Stimulated activated naive CD4-positive, alpha-beta T cell (primary cell): ENCODE data around the gene NIBAN1.
A peak's percentile ranks its signal among the peaks of the same experiment; 100 is the strongest.
"Not testable (repeated sequence)": the region's sequence is repeated elsewhere in the genome, so short reads cannot be mapped to it uniquely, and the experiment has no call there.

Source experiments
- DNase-seq, 6 experiments: peaks; one replicate each; lab custom pipeline; 2025; lab: John Stamatoyannopoulos, UW

NIBAN1 gene, protein sequence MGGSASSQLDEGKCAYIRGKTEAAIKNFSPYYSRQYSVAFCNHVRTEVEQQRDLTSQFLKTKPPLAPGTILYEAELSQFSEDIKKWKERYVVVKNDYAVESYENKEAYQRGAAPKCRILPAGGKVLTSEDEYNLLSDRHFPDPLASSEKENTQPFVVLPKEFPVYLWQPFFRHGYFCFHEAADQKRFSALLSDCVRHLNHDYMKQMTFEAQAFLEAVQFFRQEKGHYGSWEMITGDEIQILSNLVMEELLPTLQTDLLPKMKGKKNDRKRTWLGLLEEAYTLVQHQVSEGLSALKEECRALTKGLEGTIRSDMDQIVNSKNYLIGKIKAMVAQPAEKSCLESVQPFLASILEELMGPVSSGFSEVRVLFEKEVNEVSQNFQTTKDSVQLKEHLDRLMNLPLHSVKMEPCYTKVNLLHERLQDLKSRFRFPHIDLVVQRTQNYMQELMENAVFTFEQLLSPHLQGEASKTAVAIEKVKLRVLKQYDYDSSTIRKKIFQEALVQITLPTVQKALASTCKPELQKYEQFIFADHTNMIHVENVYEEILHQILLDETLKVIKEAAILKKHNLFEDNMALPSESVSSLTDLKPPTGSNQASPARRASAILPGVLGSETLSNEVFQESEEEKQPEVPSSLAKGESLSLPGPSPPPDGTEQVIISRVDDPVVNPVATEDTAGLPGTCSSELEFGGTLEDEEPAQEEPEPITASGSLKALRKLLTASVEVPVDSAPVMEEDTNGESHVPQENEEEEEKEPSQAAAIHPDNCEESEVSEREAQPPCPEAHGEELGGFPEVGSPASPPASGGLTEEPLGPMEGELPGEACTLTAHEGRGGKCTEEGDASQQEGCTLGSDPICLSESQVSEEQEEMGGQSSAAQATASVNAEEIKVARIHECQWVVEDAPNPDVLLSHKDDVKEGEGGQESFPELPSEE

DNA sequence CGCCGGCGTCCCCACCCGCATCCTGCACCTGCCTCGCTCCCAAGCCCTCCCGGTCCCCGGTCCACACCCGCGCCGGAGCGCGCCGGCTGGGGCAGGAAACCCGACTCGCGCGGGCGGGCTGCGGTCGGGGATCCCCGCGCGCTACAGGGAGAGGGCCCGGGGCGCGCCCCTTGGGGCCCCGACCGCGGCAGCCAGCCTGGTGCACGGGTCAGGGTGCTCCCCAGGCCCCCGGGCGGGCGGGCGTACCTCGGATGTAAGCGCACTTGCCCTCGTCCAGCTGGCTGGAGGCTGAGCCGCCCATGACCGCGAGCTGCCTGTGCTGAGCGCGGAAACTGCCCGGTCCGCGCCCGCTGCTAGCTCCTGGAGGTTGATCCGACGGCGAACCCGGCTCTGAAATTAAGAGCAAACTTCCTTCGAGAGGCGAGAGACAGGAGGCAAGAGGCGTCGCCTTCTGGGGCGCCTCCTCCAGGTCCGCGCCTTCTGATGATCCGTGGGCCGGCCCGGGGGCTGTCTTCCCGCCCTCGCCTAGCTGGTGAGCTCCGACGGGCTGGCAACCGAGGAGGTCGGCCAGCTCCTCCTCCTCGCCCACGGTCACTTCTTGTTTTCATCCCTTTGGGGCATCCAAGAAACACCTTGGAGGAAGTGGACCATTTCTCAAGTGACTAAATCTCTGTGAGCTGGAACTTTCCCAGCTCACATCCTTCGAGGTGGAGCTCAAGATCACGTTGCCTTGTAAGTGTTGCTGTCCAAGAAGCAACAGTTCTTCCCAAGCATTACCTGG is at the start of gene NIBAN1:
Gene NIBAN1 (minus strand): TSS at position 453 of the 781 bp plus-strand sequence. CDS start 152 bp downstream, at position 301.
- peak; percentile 5 to 38 (median 21) for DNase-seq

DNA sequence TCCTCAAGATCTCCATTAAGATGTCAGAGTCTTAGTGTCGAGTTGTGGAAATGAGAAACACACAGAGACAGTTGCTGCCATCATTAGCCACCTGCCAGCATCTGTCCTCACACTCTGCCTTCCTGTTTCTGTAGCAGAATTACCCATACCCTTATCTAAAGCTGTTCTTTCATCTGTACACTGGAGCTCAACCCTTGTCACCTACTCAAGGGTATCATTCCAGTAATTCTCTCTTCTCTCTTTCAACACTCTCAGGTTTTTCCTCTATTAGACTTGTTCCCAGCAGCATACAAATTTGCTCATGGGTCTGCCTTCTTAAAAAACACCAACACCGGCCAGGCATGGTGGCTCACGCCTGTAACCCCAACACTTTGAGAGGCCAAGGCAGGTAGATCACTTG is 43.7 kb upstream of the NIBAN1 start:
- no peak for DNase-seq

DNA sequence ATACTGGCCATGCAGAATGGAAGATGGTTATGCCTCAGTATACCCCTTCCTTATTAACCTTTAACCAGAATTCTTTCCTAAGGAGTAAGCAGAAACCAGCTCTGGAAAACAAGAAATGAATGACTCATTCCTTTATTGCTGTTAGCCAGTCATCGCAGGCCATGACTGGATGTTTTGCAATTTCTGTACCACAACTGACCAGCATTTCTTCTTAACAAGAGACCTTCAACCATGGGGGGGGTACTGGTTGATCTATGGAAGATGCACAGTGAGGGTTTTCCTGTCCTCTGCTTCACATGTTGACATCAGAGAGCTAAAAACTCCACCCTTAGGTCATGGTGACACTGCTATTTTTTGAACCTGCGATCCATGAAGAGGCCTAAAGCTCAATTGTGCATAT is 43.0 kb upstream of the NIBAN1 start:
- no peak for DNase-seq

DNA sequence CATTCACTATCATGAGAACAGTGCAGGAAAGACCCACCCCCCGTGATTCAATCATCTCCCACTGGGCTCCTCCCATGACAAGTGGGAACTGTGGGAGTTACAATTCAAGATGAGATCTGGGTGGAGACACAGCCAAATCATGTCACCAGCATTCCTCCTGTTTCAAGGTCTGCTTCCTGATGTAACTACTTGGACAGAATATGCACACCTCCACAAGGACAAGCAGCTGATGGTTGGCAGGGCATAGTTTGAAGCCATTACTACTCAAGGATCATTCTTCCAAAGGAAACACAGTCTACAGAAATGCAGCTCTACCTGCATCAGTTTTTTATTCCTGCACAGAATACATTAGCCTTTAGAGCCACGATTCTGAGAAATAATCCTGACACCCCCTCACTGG is 42.6 kb upstream of the NIBAN1 start:
- DNase-seq, result no peak

DNA sequence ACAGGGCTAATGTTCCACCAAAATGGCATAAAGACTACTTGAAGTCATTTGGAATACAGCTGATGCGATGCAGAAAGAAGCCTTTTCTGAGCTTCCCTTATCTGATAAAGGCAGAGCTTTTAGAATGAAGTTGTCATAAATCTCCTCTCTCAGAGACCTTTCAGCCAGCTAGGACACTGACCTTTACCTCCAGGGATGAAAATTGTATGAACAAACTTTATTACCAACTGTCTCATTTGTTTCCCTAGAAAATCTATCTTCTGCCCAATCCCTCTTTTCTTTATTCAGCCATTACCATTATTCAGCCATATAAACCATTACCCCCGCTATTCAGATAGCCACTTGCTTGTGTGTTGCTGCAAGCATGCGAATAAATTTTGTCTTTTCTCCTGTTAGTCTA is 41.3 kb upstream of the NIBAN1 start:
- no peak for DNase-seq

DNA sequence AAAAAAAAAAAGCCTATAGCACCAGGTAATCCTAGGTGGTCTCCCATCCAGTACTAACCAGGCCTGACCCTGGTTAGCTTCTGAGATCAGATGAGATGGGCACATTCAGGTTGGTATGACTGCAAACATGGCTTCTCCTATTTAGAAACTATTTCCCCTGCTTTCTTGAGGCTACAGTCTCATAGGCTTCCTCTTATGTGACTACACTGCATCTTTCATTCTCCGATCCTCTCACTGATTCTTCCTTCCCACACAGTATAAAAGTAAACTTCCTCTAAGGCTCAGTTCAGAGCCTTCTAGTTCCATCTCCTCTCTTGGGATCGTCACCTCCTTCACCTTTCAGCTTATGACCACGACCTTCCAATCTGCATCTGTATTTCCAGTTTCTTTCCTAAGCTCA is 40.6 kb upstream of the NIBAN1 start:
- DNase-seq, result no peak

DNA sequence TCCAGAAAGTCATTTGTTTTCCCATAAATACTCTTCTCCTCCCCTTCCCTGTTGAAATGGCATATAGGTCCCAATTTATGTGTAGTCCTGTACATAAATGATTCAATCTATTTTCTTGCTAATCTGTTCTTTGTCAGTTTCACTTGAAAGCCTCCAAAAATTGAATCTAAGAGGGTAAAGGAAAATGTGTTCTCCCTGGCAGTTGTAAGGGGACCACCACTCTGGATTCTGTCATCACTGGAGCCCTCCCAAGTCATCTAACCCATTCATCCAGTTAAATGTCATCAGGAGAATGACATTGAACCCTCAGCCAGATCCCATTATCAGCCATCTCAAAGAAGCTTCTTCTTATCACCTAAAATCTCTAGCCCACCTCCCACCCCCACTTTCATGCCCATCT is 36.1 kb upstream of the NIBAN1 start:
- DNase-seq, result no peak

DNA sequence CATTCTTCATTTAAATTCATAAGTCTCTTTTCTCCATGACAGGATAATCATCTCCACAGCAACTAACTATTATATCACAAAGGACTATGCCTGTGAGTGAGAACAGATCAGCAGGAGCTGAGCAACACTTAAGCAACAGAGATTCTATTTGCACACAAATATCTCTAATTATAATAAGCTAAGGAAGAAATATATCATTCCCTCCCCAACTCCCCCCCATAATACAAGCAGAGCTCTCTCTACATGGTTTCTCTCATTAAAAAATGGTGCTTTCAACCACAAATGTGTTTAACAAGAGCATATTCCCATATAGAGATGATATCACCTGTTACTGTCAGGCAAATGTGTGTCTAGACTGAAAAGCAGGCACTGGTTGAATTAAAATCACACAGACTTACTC is 34.5 kb upstream of the NIBAN1 start:
- DNase-seq, result no peak

DNA sequence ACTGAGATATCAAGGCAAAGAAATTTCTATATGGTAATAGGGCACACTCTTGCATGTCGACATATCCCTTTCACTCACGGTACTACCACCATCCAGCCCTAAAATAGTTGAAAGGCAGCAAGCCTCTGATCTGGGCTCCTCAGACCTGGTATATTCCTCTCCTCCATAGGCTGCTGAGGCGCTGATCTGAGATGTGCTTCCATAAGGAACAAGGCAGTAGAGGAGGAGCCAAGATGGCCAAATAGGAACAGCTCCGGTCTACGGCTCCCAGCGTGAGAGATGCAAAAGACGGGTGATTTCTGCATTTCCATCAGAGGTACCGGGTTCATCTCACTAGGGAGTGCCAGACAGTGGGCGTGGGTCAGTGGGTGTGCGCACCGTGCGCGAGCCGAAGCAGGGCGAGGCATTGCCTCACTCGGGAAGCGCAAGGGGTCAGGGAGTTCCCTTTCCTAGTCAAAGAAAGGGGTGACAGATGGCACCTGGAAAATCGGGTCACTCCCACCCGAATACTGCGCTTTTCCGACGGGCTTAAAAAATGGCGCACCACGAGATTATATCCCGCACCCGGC is 27.1 kb upstream of the NIBAN1 start:
- not testable (repeated sequence) for DNase-seq

DNA sequence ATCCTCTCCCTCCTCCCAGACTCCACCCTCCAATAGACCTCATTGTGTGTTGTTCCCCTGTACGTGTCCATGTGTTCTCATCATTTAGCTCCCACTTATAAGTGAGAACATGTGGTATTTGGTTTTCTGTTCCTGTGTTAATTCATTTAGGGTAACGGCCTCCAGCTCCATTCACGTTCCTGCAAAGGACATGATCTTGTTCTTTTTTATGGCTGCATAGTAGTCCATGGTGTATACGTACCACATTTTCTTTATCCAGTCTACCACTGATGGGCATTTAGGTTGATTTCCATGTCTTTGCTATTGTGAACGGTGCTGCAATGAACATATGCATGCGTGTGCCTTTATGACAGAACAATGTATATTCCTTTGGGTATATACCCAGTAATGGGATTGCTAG is 25.7 kb upstream of the NIBAN1 start:
- not testable (repeated sequence) for DNase-seq

DNA sequence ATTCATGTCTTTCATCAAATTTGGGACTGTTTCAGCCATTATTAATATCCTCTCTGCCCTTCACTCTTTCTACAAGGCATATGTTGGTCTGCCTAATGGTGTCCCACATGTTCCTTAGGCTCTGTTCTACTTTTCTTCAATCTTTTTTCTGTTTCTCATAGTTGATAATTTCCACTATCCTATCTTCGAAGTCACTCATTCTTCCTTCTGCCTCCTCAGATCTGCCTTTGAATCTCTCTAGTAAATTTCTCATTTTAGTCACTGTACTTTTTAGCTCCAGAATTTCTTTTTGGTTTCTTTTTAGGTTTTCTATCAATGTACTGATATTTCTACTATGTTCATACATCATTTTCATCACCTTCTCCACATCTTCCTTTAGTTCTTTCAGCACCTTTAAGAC is 20.0 kb upstream of the NIBAN1 start:
- DNase-seq, result no peak

DNA sequence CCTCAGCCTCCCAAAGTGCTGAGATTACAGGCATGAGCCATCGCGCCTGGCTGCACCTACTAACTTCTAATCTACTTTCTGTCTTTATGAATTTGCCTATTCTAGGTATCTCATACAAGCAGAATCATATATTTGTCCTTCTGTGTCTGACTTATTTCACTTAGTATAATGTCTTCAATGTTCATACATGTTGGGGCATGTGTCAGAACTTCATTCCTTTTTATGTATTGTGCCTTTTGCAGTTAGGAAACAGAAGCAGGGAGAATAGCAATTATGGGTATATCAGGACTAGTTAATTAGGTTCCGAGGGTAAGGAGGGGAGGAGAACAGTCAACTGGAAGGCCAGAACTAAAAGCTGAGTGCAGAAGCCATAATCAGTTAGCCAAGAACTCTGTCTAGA is 18.0 kb upstream of the NIBAN1 start:
- no peak for DNase-seq

DNA sequence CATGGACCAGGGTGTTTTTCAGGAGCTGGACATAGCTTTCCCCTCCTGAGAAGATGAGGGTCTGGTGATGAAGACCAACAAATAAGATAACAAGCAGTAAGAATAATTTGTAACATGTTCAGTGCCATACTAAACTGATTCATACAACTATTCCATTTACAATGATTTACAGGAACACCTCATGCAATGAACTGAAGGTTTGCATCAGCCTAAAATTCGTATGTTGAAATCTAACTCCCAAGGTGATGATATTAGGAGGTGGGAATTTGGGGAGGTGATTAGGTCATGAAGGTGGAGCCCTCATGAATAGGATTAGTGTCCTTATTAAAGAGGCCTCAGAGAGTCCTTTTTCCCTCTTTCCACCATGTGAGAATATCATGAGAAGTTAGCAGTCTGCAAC is 15.9 kb upstream of the NIBAN1 start:
- DNase-seq, result no peak

DNA sequence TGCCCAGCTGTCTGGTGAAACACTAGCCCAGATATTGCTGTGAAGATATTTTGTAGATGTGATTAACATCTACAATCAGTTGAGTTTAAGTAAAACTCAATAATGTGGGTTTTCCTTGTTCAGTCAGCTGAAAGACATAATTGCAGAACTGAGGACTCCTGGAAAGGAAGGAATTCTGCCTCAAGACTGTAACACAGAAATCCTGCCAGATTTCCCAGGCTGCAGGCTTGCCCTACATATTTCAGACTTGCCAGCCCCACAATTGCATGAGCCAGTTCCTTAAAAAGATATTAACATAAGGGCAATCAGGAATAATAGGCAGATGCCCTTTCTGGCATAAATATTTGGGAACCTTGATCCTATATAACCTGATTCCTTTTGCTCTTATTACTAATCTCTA is 14.2 kb upstream of the NIBAN1 start:
- no peak for DNase-seq

DNA sequence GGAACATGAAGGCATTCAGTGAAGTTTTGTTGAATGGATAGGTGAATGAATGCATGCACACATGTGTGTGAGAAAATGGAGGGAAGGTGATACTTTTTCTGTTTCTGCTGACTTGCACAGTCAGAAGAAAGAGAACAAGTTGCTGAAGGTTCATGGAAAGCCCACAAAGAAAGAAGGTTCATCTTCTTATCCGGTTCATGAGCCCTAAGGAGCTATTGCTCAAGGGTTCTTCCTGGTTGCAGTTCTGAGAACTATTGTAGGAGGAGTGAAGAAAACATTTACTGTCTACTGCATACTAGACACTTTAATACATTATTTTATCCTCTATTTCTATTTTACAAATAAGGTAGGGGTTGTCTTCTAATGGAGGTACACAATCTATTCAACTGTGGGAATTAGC is 13.4 kb upstream of the NIBAN1 start:
- DNase-seq, result no peak

DNA sequence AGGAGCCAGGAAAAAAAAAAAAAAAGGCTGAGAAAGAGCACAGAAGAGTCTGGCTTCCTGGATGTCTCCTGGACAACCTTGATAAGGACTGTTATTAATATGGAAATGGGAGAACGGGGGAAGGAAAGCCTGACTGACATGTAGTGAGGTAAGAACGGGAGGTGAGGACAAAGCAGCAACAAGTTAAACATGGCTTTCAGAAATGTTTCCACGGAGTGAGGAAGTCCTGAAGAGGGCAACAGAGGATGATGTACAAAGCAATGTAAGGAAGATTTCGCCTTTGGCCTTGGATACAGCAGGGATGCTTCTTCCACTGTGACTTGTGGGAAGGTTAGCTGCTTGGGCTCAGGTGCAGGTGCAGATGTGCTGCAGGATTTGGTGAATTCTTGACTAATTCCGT is 11.9 kb upstream of the NIBAN1 start:
- no peak for DNase-seq

DNA sequence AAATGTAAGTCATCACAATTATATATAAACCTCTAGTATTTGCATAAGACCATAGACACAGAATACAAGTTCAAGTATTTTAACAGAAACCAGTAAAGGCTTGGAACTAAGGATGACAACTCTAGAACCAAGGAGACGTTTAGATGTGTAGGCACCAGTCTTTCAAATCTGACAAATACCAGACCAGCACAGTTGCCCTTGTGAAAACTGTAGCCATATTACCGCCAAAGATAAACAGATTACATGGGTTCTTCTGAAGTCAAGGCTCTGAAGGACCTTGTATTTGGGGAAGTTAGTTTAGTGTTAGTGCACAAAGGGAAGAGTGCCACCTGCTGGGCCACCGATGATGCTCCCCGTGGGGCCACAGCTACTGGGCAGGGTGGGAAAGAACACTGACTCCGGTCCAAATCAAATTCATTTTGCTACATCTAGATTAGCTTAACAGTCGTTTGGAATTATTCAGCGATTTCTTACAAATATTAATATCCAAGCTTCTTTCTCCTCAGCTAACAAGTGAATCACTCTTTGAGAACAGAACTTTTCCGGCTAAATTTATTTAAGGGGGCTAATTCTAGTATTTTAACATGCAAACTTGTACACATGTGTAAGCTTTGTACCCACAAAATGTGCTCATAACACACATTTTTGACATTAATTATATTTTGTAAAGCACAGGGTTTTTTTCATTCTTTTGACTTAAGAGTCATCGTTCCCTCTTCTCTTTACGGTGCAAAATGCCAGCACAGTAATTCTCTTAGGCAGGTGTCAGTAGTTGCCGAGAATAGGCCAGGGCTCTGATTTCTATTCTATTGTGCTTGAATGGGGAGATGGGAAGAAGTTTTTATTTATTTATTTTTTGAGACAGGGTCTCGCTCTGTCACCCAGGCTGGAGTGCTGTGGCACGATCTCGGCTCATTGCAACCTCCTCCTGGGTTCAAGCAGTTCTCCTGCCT is 8.0 kb upstream of the NIBAN1 start:
- DNase-seq, result peak; percentile 19 to 51 (median 35)

DNA sequence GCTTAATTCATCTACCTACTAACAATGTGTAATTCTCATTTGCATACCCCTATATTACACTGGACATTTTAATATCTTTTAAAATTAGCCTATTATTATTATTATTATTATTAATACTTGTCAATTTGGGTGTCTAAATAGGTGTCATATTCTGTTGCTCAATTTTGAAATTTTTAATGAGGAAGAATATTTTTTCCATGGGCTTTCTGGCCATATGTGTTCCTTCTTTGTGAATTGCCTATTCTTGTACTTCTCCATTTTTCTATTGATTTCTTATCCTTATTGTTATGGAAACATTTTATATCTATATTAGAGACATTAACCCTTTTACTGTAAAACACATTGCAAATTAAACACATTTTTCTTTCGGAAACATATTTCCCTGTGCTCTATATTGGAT is 6.4 kb upstream of the NIBAN1 start:
- no peak for DNase-seq

DNA sequence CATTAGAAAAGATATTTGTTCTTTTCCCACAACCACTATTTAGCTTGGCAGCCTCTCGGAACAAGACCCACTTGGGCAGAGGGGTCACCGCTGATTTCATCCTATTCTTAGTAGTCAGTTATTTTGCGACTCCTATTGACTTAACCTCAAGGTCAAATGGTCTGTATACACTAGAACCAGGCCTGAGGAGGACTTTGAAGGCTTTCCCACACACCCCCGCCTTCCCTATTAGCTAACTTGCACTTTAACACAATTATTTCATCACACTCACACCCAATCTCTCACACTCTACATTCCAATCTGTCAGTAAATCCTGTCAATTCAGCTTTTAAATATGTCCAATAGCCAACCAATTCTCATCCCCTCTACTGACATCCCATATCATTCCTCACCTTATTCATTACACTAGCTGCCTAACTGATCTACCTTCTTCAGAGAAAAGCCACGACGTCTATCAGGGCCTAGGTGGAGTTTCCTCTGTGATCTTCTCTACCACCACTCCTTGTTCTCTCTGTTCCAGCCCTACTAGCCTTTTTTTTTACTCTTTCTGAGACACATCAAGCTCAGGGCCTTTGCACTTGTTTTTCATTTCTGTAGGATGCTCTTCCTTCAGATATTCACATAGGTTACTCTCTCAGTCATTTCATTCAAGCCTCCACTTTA is 1.0 kb upstream of the NIBAN1 start:
- DNase-seq, result no peak

DNA sequence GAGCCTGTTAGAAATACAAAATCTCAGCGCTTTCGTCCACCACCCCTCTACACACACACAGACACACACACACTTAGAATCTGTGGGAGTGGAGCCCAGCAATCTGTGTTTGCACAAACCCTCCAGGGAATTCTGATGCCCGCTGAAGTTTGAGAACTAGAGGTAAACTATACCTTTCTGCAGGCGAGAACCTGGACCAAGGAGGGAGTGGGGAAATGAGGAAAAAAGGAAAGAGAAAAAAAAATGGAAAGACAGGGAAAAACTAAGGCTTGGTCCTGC is 468 bp upstream of the NIBAN1 start:
- DNase-seq, result no peak
